Astrocyte of the spinal cord (primary cell): ENCODE measurements around the gene KCNQ5.

ENCODE experiments used
- DNase-seq: peaks from one replicate; pipeline ENCODE4 v3.0.0; 2011; ENCODE audit warnings: low read depth, low spot score
- H3K4me3 ChIP-seq: 2 replicates; pipeline ENCODE4 v1.5.1; 2011; ENCODE audit warnings: low read depth, mild to moderate bottlenecking, low read length, moderate library complexity
- in situ Hi-C: cut with HindIII; loops from 2 replicates; pipeline ENCODE4 v1.10.0; 2017; ENCODE audit warnings: low sequenced_read_pairs
- TF ChIP-seq, protein P1 (sequence below): IDR thresholded peaks from 2 replicates; pipeline ENCODE4 v1.5.1; 2012; ENCODE audit warnings: low read depth, mild to moderate bottlenecking, low read length, inconsistent platforms

The KCNQ5 gene

DNA sequence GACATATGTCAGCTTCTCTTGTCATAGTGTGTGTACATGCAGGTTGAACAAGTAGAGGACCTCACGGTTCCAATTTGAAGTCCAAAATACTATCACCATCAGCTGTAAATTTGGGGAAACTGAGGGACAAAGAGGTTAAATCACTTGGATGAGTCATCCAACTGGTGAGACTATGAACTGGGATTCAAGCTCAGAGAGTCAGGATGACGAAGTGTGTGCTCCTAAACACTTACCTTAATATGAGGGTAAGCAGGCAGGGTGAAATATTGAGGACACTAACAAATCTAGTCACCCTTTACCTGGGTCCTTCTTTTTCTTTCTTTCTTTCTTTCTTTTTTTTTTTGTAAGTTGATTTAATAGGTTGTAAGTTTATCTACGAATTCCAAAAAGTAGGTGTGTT lies 198.3 kb downstream of the KCNQ5 start:
- no peak for DNase-seq
- TF ChIP-seq, protein P1, sequence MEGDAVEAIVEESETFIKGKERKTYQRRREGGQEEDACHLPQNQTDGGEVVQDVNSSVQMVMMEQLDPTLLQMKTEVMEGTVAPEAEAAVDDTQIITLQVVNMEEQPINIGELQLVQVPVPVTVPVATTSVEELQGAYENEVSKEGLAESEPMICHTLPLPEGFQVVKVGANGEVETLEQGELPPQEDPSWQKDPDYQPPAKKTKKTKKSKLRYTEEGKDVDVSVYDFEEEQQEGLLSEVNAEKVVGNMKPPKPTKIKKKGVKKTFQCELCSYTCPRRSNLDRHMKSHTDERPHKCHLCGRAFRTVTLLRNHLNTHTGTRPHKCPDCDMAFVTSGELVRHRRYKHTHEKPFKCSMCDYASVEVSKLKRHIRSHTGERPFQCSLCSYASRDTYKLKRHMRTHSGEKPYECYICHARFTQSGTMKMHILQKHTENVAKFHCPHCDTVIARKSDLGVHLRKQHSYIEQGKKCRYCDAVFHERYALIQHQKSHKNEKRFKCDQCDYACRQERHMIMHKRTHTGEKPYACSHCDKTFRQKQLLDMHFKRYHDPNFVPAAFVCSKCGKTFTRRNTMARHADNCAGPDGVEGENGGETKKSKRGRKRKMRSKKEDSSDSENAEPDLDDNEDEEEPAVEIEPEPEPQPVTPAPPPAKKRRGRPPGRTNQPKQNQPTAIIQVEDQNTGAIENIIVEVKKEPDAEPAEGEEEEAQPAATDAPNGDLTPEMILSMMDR: no peak
- in situ Hi-C loops: no loop called here
- H3K4me3 ChIP-seq: no peak overlapping the region

DNA sequence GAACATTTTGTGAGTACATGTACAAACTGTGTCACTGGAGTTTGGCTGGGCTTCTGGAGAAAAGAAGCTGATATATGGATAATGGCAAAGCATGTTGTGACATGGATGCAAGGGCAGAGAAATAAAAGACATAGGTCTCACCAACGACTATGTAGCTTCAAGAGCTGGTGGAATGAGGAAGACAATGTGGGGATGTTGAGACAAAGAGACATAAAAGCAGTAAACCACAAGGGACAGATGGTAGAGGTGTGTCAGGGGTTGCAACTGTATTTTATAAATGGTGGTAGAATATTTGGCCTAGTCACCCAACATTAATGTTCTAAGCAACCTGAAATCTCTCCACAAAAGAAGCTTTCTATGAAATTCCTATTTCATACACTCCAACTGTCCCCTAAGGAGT lies 199.0 kb downstream of the KCNQ5 start:
- H3K4me3 ChIP-seq: no peak overlapping the region
- no peak for DNase-seq
- TF ChIP-seq, protein P1: no peak
- in situ Hi-C loops: no loop called here

DNA sequence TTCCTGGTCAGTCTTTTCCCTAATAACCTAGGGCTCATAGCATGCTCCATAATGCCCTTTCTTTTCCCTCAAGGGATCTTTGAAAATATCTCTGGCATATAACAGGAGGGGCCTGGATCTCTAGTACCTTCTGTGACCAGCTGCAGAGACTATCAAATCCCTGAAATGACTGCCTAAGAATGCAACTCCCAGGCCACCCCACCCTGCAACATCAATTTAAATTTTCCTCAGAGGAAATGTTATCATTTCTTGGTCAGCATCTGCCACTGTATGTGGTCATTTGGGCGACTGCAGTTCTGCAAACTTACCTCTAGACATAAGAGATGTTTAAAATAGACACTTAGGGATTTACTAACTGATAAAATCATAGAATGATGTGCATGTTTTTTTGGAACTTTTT lies 200.2 kb downstream of the KCNQ5 start:
- H3K4me3 ChIP-seq: no peak overlapping the region
- TF ChIP-seq, protein P1: no peak
- DNase-seq: no peak
- in situ Hi-C loops: no loop called here

- in situ Hi-C loops: no loop called here
- TF ChIP-seq, protein P1: no peak
- no peak overlapping the region for H3K4me3 ChIP-seq
- no peak for DNase-seq
Measured at GRCh38 chr6:72822691-72823090, 200.8 kb downstream of the KCNQ5 start.

DNA sequence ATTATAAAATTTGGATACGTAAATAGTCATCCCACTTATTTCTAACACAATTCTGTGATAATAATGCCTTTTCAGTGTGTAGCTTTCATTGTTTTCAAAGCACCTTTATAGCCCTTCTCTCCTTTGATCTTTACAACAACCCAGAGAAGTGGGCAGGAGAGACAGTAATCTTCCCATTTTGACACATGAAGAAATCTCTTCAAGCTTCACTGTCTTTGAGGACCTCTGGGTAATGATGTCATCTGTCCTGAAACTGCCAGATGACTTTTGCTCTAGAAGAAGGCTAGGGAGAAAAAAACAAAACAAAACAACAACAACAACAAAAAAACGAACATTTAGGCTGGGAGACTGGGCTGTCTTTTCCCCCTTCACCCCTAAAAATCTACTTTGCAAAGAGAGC lies 203.0 kb downstream of the KCNQ5 start:
- in situ Hi-C loops: no loop called here

DNA sequence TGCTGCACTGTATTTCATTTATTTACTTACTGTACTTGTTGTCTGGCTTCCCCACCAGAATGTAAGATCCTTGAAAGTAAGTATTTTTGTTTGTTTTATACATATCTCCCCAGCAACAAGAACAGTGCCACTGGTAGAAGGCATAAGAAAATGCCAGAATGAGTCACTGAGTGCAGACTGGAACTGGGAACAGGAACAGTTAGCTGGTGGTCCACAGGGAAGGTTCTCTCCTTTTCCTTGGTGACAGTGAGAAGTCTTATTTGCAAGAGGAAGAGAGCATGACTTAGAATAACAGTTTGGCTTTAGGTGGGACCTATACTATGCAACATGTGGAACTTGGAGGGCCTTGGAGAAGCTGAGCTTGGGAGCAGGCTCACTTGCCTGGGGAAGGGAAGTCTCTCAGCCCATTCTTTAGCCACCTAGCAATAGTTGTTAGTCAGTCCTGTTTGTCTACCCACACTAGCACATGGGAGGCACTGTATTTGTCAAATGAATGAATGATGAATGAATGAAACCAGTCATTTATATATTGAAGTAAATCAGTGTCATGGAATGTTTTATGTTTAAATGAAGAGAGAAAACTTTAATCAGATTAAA lies 203.5 kb downstream of the KCNQ5 start:
- in situ Hi-C loops: no loop called here
- no peak overlapping the region for H3K4me3 ChIP-seq
- TF ChIP-seq, protein P1: no peak
- DNase-seq: peak; percentile 55

More for the DNA sequence above, 203.0 kb downstream of the KCNQ5 start:
- DNase-seq: no peak
- H3K4me3 ChIP-seq: no peak overlapping the region
- TF ChIP-seq, protein P1: no peak

DNA sequence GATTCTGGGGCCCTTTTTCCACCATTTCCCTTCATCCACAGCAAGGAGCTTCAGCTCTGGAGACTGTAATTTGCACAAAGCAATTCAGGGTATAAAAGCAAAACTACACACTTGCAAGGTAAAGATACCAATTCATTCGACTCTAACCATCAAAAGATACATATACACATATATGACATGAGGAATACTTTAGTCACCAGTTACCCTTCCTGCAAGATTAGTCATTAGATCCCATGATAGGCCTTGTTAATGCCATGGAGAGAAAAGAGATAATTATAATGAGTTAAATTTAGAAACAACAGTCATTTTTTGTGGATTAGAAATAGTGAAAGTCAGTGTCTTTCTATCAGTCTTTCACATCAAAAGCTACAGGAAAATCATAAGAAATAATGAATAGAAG lies 204.2 kb downstream of the KCNQ5 start:
- in situ Hi-C loops: no loop called here

More for the DNA sequence above, 204.2 kb downstream of the KCNQ5 start:
- TF ChIP-seq, protein P1: no peak
- no peak overlapping the region for H3K4me3 ChIP-seq
- no peak for DNase-seq
